GM12891 (cell line): ENCODE measurements around the gene TAS1R1.

Source experiments
- PAX5 ChIP-seq: IDR thresholded peaks from 2 replicates; pipeline ENCODE4 v1.6.1; 2011; ENCODE audit warnings: low read length, moderate library complexity, mild to moderate bottlenecking; ENCODE audit not compliant: insufficient read depth, severe bottlenecking
- POLR2A ChIP-seq: IDR thresholded peaks from 2 replicates; pipeline ENCODE4 v1.6.1; 2011; ENCODE audit warnings: low read depth, low read length, control low read depth
- POLR2AphosphoS5 ChIP-seq: IDR thresholded peaks from 2 replicates; pipeline ENCODE4 v1.6.1; 2011; ENCODE audit warnings: low read depth, low read length, control low read depth
- SPI1 ChIP-seq: IDR thresholded peaks from 2 replicates; pipeline ENCODE4 v1.6.1; 2011; ENCODE audit warnings: low read depth, low read length, control low read depth
- TAF1 ChIP-seq: IDR thresholded peaks from 2 replicates; pipeline ENCODE4 v1.6.1; 2011; ENCODE audit warnings: low read depth, low read length, control low read depth

DNA sequence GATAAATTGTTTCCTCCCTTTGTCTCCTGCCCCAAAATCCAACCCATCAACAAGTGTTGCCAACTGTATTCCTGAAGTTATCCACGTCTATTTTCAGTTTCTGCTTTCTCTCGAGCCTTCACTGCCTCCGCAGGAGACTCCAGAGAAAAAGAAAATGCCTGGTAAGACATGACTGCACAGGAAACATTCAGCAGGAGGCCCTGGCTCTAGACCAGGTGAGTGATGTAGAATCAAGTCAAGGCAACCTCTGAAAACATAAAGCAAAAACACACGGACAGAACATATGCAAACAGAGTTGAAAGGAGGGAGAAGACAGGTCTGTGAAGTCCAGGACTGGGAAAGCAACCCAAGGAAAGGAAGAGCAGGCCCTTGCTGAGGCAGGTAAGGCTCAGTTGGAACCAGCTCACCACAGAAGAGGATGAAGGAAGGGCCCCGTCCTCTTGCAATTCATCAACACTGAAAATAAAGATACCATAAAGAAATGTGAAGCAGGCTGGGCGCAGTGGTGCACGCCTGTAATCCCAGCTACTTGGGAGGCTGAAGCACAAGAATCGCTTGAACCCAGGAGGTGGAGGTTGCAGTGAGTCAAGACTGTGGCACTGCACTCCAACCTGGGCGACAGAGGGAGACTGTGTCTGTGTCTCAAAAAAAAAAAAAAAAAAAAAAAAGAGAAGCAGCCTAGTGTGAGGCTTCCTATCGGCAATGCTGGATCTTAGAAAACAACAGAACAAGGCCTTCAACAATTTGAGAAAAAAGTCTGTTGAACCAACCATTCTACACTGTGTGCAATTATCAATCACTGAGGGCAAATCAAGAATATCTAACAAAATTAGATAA, 9.6 kb upstream of the TAS1R1 start:
- no peak for TF ChIP-seq POLR2A
- TF ChIP-seq POLR2AphosphoS5 = no peak
- no peak for TF ChIP-seq TAF1
- TF ChIP-seq SPI1 = no peak
- TF ChIP-seq PAX5 = no peak
